NCI-H2196 (cell line): ENCODE data around the gene TPRN.

Experiments used
- DNase-seq: peaks from one replicate; lab custom pipeline; 2025; ENCODE audit not compliant: unreplicated experiment; lab: John Stamatoyannopoulos, UW

Gene TPRN

DNA sequence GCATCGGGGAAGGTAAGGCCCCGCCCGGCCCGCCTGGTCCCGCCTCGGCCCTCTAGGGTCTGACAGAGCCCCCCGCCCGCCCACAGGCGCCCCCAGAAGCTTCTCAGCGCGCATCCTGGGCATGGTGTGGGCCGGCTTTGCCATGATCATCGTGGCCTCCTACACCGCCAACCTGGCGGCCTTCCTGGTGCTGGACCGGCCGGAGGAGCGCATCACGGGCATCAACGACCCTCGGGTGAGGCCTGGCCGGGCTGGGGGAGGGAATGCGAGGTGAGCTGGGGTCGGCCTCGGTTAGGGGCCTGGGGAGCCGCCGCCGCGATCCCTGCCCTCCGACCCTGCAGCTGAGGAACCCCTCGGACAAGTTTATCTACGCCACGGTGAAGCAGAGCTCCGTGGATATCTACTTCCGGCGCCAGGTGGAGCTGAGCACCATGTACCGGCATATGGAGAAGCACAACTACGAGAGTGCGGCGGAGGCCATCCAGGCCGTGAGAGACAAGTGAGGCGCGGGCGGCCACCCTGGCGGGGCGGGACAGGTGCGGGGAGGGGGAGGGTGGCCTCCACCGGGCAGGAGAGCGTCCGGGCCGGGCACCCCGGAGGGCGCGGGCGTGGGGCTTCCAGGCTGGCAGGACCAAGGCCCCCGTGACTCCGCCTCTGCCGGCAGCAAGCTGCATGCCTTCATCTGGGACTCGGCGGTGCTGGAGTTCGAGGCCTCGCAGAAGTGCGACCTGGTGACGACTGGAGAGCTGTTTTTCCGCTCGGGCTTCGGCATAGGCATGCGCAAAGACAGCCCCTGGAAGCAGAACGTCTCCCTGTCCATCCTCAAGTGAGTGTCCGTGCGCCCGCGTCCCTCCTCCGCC is 37.8 kb downstream of the TPRN start:
- DNase-seq = no peak

DNA sequence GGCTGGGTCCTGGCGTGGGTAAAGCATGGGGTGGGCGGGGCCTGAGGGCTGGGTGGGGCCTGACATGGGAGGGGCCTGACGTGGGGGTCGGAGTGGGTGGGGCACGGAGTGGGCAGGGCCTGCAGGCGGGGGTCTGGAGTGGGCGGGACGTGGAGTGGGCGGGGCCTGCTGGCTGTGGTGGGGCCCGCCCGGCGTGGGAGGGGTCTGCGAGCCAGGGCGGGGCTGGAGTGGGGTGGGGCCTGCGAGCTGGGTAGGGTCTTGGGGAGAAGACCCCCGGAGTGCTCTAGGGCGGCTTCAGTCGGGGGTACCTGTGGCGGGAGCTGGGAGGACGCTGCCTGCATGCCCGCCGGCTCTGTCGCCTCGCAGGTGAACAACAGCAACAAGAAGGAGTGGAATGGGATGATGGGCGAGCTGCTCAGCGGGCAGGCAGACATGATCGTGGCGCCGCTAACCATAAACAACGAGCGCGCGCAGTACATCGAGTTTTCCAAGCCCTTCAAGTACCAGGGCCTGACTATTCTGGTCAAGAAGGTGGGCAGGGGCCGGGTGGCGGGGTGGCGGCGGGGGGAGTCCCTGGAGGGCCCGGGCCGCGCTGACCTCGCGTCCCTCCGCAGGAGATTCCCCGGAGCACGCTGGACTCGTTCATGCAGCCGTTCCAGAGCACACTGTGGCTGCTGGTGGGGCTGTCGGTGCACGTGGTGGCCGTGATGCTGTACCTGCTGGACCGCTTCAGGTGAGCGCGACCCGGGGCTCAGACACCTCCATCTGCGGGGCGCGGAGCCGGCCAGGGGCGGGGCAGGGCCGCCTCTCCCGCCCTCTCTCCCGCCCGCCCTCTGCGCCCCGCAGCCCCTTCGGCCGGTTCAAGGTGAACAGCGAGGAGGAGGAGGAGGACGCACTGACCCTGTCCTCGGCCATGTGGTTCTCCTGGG is 38.7 kb downstream of the TPRN start:
- no peak for DNase-seq

DNA sequence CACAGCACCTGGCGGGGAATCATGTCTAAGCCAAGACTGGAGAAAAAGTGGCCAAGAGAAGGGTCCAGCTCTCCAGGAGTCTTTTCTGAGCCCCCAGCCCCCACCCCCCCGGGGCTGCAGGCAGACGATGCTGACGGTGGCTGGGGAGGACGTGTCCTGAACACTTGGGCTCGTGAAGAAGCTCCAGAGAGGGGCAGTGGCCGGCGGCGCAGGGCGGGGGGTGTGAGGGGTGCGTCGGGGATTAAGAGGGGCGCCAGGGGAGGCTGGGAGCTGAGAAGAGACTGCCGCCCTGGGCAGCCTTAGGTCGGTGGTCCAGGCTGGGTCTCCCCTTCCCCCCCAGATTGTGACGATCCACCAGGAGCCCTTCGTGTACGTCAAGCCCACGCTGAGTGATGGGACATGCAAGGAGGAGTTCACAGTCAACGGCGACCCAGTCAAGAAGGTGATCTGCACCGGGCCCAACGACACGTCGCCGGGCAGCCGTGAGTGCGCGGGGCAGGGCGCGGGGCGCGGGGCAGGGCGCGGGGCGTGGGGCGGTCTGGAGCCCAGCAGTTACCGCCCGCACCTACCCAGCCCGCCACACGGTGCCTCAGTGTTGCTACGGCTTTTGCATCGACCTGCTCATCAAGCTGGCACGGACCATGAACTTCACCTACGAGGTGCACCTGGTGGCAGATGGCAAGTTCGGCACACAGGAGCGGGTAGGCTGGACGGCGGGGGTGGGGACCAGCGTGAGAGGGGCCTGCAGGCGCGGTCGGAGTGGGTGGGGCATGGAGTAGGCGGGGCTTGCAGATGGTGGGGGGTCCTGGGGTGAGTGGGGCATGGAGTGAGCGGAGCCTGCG is 39.6 kb downstream of the TPRN start:
- DNase-seq = no peak

DNA sequence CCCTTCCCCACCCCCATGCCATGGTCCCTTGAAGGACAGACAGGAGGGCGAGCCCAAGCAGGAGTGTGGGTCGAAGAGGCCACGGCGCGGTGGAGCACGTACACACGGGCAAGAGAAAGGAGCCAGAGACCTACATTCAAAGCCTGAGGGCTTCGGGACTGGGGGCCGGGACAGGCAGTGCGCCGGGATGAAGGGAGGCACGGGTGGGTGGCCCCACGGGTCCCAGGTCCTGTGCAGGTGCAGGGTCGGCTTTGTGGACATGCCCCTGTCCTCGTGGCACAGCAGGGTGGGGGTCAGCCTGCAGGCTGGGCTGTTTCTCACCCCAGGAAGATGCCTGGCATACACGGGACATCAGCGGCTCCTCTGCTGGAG is 40.5 kb downstream of the TPRN start:
- no peak for DNase-seq

DNA sequence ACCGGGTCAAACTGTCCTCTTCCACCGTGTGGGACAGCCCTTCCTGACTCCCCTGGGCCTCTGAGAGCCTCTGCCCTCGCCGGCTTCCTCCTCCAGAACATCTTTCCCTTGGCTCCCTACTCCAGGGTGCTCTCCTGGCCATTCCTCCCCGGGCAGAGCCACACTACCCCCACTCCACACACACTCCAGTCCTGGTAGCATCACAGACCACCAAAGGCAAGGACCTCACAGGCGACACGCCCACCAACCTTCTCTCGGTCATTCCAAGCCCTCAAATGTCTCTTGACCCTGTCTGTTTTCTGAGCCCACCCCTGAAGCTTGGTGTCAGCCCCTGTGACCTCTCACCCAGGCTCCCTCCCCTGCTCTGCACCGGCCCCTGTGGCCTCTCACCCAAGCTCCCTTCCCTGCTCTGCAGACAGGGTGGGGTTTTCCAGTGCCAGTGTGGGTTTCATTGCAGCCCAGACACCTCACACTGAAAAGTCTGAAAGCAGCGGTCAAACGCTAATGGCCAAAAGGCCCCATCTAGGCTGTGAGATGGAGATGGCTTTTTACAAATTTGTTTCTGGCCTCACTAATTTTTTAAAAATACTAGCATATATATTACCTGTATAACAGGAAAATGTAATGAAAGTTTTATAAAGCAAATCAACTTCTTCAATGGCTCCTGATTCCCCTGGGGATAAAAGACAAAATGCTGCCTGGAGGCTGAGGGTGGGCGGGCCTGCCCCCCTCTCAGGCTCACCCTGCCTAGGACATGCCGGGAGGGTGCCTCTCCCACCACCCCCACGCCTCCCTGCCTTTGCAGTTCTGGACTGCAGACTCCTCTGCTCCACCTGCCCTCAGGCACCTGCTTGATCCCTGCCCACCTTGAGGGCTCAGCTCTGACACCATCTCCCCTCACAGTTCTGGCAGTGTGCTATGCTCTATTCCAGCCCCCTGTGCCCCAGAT is 41.2 kb downstream of the TPRN start:
- DNase-seq = no peak

DNA sequence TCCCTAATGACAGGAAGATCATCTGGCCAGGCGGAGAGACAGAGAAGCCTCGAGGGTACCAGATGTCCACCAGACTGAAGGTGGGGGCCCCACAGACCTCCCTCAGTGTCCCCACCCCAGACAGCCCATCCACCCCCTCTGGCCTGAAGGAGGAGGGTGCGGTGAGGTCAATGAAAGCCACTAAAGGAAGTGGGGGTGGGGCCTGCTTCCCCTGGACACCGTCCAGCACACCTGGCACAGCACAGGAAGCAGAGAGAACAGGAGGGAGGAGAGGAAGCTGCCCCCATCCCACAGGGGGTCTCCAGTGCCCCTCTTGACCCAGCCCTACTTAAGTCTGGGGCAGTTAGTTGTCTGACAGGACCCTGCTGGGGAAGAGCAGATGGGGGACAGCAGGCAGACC is 41.9 kb downstream of the TPRN start:
- DNase-seq = peak; percentile 29

DNA sequence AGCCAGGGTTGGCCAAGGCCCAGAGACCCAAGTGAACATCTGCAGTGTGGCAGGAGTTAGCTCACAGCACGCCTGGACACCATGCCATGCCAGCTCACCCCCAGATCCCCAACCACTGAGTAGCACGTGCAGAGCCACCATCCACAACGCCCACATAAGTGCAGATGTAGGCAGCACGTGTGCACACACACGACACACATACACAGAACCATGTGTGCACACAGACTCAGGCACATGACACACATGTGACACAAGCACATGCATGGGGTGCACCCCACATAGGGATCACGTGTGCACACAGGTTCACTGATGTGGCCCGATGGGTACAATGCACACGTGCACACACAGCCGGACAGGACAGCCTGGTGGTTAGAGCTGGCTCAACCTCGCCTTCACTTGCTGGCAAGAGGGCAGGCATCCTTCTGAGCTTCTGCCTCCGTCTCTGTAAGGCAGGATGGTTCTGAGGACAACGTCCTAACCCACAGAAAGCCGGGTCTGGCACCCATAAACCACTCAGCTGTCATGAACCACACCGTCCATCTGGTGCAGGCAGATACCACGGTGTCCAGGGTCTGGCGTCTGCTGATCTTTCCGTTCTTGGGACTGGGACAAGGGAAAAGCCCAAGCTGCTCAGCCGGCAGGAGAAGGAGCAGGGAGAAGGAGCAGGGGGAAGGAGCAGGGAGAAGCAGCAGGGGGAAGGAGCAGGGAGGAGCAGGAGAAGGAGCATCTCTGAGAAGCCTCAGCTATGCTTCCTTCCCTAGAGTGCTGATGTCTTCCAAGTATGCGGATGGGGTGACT is 42.7 kb downstream of the TPRN start:
- DNase-seq = no peak

DNA sequence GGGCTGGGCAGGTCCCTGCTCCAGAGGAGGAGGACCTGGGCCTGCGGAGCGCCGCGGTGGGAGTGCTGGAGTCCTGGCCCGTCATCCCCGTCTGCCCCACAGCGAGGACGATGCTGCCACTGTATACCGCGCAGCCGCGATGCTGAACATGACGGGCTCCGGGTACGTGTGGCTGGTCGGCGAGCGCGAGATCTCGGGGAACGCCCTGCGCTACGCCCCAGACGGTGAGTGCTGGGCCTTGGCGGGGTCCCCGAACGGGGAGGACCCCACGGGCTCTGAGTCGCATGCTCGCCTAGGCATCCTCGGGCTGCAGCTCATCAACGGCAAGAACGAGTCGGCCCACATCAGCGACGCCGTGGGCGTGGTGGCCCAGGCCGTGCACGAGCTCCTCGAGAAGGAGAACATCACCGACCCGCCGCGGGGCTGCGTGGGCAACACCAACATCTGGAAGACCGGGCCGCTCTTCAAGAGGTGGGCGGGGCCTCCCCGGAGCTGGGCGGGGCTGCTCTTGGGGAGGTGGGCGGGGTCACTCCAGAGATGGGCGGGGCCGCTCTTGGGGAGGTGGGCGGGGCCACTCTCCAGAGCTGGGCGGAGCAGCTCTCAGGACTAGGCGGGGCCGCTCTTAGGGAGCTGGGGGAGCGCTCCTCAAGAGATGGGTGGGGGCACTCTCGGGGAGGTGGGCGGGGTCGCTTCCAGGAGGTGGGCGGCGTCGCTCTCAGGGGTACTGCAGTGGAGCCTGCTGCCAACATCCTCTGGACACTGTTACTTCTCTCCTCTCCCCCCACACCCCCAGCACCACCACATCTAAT is 43.8 kb downstream of the TPRN start:
- no peak for DNase-seq

DNA sequence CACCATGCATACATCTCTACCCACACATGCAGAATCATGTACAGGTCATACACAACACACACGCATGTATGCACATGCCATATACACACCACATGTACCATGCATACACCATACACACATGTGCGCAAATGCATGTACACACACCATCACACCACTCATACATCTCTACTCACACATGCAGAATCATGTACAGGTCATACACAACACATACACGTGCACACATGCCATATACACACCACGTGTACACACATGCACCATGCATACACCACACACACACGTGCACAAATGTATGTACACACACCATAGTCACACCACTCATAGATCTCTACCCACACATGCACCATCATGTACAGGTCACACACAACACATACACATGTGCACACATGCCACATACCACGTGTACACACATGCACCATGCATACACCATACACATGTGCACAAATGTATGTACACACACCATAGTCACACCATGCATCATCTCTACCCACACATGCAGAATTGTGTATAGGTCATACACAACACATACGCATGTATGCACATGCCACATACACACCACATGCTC is 47.6 kb downstream of the TPRN start:
- DNase-seq = no peak

DNA sequence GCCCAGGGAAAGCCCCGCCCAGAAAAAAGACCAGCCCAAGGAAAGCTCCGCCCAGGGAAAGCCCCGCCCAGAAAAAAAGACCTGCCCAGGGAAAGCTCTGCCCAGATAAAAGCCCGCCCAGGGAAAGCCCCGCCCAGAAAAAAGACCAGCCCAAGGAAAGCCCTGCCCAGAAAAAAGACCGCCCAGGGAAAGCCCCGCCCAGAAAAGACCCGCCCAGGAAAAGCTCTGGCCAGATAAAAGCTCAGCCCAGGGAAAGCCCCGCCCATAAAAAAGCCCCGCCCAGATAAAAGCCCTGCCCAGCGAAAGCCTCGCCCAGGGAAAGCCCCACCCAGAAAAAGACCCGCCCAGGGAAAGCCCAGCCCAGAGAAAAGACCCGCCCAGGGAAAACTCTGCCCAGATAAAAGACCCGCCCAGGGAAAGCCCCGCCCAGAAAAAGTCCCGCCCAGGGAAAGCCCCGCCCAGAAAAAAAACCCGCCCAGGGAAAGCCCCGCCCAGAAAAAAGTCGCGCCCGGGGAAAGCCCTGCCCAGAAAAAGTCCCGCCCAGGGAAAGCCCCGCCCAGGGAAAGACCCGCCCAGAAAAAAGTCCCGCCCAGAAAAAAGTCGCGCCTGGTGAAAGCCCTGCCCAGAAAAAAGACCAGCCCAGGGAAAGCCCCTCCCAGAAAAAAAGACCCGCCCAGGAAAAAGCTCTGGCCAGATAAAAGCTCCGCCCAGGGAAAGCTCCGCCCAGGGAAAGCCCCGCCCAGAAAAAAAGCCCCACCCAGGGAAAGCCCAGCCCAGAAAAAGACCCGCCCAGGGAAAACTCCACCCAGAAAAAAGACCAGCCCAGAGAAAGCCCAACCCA is 49.7 kb downstream of the TPRN start:
- peak; percentile 81 for DNase-seq

DNA sequence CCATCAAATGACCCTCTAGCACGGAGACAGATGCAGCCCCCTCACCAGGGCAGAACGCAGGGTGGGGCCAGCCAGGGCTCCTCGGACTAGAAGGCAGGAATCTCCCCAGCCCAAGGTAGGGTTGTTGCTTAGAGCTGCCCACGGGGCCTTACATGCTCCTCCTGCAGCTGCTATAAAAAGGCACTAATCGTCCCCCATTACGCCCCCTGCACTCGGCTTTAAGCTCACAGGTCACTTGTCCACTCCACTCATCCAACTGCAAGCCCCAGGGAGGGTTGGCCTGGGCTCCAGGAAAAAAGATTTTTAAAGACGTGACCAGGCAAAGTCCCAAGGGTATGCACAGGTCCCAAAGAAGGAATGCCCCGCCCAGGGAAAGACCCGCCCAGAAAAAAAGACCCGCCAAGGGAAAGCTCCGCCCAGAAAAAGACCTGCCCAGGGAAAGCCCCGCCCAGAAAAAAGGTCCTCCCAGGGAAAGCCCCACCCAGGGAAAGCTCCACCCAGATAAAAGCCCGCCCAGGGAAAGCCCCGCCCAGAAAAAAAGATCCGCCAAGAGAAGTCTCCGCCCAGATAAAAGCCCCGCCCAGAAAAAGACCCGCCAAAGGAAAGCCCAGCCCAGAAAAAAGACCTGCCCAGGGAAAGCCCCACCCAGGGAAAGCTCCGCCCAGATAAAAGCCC is 50.5 kb downstream of the TPRN start:
- no peak for DNase-seq

DNA sequence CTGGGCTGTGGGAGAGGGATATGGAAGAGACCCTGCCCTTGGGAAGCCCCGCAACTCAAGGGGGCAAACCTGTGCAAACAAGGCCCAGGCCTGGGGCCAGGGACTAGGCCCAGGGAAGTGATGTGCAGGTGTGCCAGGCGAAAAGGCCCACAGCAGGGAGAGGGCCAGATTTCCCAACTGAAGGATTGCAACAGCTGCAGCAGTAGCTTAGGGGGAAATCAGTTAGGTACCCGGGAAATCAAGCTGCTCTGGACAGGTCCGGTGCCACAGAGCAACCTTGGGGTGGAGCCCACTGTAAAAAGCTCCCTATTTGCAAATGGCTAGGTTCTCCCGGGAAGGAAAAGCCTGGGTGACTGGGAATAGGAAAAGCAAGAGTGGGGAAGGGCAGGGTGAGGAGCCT is 51.2 kb downstream of the TPRN start:
- DNase-seq = no peak

DNA sequence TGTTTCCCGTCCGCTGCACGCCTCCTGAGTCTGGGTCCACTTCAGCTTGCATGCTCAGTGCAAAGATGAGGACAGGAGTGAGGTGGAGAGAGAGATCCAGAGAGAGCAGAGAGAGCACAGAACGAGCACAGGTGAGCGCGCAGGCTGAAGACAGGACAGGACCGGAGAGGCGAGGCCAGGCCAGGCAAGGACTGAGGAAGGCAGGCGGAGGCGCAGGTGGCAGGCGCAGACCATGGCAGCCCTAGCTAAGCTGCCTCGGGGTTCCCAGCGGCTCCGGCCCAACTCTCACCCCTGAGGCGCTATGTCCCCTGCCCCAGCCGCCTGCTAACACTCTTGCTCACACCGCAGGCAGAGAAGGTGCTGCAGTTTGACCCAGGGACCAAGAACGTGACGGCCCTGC is 51.9 kb downstream of the TPRN start:
- DNase-seq = no peak

DNA sequence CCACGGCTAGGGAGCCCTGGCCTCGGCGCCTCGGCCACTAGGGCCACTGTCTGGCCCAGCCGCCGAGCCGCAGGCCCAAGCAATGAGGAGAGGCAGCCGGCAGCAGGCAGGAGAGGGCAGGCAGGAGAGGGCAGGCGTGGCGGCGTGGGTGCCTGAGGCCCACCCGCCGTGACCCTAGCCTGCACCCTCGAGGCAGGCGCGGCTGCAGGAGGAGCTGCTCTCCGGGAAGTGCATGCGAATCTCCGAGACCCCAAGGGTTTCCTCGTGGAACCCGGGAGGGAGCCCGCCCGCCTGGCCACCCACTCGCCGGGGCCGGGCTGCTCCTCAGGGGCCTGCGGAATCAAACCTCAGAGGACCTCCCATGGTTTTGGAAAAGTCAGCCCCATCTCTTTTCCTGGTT is 52.3 kb downstream of the TPRN start:
- no peak for DNase-seq

DNA sequence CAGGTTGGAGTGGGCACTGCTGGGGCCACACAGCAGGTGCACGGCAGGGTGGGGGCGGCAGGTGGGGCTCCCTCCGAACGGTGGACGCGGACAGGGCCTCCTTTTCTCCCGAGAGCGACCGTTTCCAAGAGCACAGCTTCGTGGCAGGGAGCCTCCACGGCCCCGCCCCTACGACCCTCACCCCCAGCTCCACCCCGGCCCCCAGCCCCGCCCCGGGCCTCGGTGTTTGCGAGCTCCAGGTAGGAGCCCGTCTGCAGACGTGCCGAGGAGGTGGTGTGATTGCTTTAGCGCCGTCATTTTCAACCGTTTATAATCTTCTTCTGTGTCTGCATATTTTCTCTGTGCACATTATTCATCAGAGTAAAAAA is 52.8 kb downstream of the TPRN start:
- DNase-seq = no peak

DNA sequence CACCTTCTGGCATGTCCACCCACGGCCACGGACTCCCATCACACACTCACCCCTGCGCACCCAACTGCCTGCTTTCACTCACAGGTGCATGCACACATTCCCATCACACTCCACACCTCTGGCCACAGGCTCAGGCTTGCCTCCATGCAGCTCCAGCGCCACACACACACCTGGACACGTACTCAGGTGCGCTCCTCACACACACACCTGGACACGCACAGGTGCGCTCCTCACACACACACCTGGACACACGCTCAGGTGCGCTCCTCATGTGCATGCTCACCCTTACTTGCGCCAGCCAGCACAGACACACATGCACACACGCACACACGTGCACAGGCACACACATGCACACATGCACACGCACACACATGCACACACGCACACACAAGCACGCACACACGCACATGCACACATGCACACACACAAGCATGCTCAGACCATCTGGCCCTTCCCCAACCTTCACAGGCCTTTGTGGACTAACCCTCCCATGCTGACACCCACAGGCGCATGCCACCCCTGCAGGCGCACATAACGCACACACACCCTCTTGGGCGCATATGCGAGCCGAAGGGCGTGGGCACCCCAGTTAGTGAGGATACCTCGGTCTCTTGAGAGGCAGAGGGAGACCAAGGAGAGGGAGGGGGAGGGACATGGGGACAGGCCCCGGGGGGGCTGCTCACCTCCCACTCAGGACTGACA is 53.3 kb downstream of the TPRN start:
- no peak for DNase-seq
